ENCODE data around the gene TMEM271. TPM values are rescaled to one million over a fixed set of nuclear protein-coding genes. Genes with fewer than 3 reads are reported as not detected.

Gene TMEM271, protein sequence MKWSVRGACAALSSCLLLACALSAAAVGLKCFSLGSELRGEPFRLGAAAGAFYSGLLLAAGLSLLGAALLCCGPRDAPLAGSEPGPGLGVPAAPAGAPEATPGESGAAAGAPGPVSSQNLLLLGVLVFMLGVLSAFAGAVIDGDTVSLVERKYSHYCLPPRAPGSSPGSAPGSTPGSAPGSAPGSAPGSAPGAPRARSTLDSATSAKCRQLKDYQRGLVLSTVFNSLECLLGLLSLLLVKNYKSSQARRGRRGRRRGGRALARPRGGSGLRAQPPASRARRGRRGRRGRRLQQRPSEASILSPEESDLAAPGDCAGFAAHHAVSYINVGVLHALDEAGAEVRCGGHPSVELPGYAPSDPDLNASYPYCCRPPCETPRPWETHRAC
- polyA plus RNA-seq (2012; ENCODE audit: insufficient read depth, insufficient read length) = 4.4 TPM

GRCh38 chr4:576245-576821 is at the start of gene TMEM271:
Gene TMEM271 (minus strand): TSS chr4:576295. CDS start chr4:576062, 233 bp downstream.
- H3K4me3 ChIP-seq (ENCODE audit: low read length) = peak within 1 kb of the TSS; percentile 58

GRCh38 chr4:625631-626161 is 49.6 kb upstream of the TMEM271 start:
- H3K4me3 ChIP-seq (ENCODE audit: low read length) = no peak overlapping the region
- no peak for DNase-seq (ENCODE audit: low read depth, low spot score)

More at GRCh38 chr4:576245-576821, at the start of gene TMEM271:
- peak; percentile 43 for DNase-seq (ENCODE audit: low read depth, low spot score)

GRCh38 chr4:624705-625590 is 48.9 kb upstream of the TMEM271 start, which contains the start of gene PDE6B:
Gene PDE6B (plus strand): TSS chr4:625573. CDS start chr4:625627, 54 bp downstream.
- DNase-seq (ENCODE audit: low read depth, low spot score) = no peak

DNA sequence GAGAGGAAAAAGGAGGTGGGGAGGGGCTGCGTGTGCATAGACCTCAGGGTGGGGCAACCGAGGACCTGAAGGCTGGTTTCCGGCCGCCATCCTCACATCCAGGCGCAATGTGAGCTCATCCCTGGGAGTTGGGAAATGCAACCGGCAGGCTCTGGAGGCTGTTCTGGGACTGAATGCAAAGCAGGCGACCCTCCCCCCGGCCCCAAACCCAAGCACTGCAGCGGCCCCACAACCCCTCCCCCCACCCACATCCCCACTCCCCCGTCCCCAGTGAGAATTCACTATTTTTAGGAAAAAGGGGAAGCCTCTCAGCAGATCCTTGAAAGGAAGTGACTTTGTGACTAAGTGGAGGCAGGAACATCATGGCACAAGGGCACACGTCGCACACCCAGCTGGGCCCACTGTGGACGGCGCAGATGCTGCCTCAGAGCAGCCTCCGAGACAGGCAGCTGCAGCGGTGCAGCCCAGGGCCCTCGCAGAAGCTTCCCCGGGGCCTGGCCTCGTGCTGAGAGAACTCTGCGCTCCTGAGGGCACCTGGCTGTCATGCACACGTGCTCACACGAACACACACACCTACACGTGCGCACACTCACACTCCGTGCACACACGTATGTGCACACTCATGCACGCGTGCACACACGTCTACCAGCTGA is 47.9 kb upstream of the TMEM271 start:
- H3K4me3 ChIP-seq (ENCODE audit: low read length) = no peak overlapping the region
- no peak for DNase-seq (ENCODE audit: low read depth, low spot score)

More at GRCh38 chr4:624705-625590, 48.9 kb upstream of the TMEM271 start, which contains the start of gene PDE6B:
- no peak within 1 kb of the TSS for H3K4me3 ChIP-seq (ENCODE audit: low read length)

DNA sequence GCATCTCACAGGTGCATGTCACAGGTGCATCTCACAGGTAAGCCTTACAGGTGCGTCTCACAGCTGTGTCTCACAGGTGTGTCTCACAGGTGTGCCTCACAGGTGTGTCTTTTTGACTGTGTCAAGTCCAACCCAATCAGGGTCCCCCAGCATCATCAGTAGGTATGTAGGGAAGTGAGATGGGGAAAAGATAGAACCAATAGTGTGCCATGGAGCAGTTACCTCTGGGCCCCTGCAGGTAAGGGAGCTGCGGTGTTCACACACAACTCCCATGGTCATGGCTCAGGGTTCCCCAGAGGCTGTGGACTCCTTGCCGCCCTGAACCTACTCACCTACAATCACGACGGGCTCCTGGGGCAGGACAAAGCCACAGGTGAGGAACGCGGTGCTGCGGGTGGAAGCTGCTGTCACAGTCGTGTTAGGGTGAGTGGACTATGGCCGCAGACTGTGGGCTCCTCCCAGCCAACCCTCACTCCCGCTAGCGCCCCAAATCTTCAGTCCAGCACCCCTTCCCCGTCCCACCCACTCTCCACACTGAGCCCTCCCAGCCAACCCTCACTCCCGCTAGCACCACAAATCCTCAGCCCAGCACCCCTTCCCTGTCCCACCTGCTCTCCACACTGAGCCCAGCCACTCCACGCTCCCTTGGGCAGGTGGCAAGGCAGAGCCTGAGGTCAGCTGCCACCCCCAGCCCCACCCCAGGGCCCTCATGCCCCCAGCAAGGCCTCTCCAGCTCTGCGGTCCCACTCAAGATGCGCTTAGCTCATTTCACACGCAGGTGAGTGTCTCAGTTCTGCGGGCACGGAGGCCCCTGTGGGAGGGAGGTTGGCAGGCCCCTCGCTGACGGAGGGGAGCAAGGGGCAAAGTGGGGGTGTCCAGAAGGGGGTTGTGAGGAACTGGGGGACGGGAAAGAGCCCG is 47.2 kb upstream of the TMEM271 start:
- no peak overlapping the region for H3K4me3 ChIP-seq (ENCODE audit: low read length)
- no peak for DNase-seq (ENCODE audit: low read depth, low spot score)

- no peak for DNase-seq (ENCODE audit: low read depth, low spot score)
- no peak overlapping the region for H3K4me3 ChIP-seq (ENCODE audit: low read length)
These were observed 46.2 kb upstream of the TMEM271 start for GRCh38 chr4:622071-622995.

DNA sequence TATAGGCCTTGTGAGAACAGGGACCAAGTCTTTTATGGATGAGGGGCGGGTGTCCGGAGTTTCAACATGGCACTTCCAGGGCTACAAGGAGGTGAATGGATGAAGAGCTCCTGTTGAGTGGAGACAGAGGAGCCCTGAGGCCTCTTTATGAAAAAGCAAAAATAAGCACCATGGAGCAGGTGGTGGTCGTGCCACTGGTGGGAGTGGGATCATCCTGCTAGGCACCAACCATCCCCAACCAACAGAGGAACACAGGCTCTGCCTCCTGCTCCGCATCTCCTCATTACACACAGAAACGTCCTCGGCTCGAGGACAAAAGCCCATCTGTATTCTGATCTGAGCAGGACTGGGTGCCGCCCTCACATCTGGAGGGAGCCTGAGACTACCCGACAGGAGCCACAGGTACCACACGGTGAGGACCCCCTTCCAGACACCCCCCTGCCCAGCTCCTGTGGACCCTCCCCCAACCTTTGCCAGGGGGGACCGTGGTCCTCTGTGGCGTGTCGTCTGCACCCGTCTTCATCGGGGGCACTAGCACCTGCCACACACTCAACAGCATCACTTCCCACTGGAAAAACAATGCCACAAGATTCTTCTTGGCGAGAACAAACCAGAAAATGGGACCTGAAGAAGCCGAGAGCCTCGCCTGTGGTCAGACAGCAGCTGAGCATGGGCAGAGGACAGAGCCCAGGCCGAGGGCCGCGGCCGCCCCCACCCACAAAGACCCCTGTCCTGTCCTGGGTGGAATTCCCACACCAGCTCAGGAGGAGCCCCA is 45.4 kb upstream of the TMEM271 start:
- DNase-seq (ENCODE audit: low read depth, low spot score) = no peak
- H3K4me3 ChIP-seq (ENCODE audit: low read length) = no peak overlapping the region

- DNase-seq (ENCODE audit: low read depth, low spot score) = no peak
- no peak overlapping the region for H3K4me3 ChIP-seq (ENCODE audit: low read length)
These were observed 44.8 kb upstream of the TMEM271 start for GRCh38 chr4:620851-621261.

DNA sequence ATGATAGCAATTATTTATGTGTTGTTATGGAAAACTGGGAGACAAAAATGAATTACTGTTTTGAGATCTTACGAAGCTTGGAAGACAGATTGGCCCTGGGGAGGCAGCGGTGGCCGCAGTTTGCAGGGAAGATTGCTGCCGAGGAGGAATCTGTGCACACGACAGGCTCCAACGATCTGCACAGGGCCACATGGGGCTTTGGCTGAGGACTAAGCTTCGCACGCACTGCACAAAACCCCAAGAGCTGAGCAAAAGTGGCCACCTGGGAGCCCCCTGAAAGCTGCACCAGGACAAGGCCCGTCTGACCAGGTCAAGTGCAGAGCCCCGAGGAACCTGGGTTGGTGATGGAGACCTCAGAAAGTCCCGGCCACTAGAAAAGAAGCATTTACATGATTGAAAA is 44.1 kb upstream of the TMEM271 start:
- no peak for DNase-seq (ENCODE audit: low read depth, low spot score)
- H3K4me3 ChIP-seq (ENCODE audit: low read length) = no peak overlapping the region

- DNase-seq (ENCODE audit: low read depth, low spot score) = no peak
- no peak overlapping the region for H3K4me3 ChIP-seq (ENCODE audit: low read length)
These were observed 41.8 kb upstream of the TMEM271 start for GRCh38 chr4:617644-618641.

- DNase-seq (ENCODE audit: low read depth, low spot score) = no peak
- no peak overlapping the region for H3K4me3 ChIP-seq (ENCODE audit: low read length)
These were observed 41.0 kb upstream of the TMEM271 start for GRCh38 chr4:616911-617643.

DNA sequence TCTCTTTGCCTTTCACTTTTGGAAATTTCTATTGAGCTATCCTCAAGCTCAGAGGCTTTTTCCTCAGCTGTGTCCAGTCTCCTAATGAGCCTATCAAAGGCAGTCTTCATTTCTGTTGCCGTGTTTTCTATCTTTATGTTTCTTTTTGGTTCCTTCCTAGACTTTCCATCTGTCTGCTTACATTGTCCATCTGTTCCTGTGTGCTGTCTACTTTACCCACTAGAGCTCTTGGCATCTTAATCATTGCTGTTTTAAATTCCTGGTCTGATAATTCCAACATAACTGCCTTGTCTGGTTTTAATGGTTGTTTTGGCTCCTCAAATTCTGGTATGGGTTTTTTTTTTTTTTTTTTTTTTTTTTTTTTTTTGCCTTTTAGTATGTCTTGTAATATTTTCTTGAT is 40.0 kb upstream of the TMEM271 start:
- no peak overlapping the region for H3K4me3 ChIP-seq (ENCODE audit: low read length)

GRCh38 chr4:613126-613525 is 37.0 kb upstream of the TMEM271 start:
- H3K4me3 ChIP-seq (ENCODE audit: low read length) = no peak overlapping the region
- no peak for DNase-seq (ENCODE audit: low read depth, low spot score)

More for the DNA sequence above, 40.0 kb upstream of the TMEM271 start:
- no peak for DNase-seq (ENCODE audit: low read depth, low spot score)

DNA sequence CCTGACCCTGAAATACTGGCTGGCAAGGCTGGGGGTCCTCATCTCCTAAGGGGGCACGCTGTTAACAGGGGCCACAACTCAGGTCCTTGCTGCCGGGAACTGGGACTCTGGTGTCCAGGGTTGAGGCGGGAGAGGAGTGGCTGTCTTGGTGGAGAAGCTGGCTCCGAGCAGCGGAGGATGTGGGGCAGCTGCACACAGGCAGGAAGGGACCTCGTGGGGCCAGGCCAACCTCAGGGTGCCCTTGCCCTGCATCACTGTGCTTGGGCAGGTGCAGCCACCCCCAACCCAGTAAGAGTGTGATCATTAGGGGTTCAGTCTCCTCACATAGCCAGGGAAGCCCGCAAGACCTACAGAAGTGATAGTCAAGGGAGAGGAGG is 36.6 kb upstream of the TMEM271 start:
- no peak overlapping the region for H3K4me3 ChIP-seq (ENCODE audit: low read length)
- no peak for DNase-seq (ENCODE audit: low read depth, low spot score)
